Prostate gland (tissue), 2 donors: Measurements from ENCODE around the gene PPP3R1. TPM values are rescaled to one million over a fixed set of nuclear protein-coding genes. Genes with fewer than 3 reads are reported as not detected.

ENCODE experiments used
- DNase-seq: peaks from one replicate; pipeline ENCODE4 v3.0.0-alpha.2; 2019; ENCODE audit warnings: low spot score
- H3K27ac ChIP-seq, 2 donors: fragments of 200-600 bp; sonication (generic); 2 replicates each; pipeline ENCODE4 v1.5.1; 2017 to 2019
- H3K27me3 ChIP-seq: fragments of 200-600 bp; sonication (generic); replicated peaks from 2 replicates; pipeline ENCODE4 v1.5.1; 2019; ENCODE audit not compliant: insufficient read depth
- H3K36me3 ChIP-seq, 2 donors: fragments of 200-600 bp; sonication (generic); 1 replicate in 1 of 2; 2 replicates in 1 of 2; pipeline versions ENCODE4 v1.5.1 to v1.8.1; 2017 to 2019
- H3K4me1 ChIP-seq: fragments of 200-600 bp; sonication (generic); replicated peaks from 2 replicates; pipeline ENCODE4 v1.5.1; 2019
- H3K4me3 ChIP-seq, 2 donors: fragments of 200-600 bp; sonication (generic); 2 replicates each; pipeline ENCODE4 v1.5.1; 2017 to 2019
- H3K9me3 ChIP-seq: fragments of 200-600 bp; sonication (generic); 2 replicates; pipeline ENCODE4 v1.5.1; 2017
- CTCF ChIP-seq, 4 experiments: fragments of 200-600 bp in 2 of 4; fragments of 450-650 bp in 2 of 4; sonication (generic) in 2 of 4; IDR thresholded peaks; 1 replicate in 3 of 4; 2 replicates in 1 of 4; pipeline ENCODE4 v1.5.1; 2016 to 2019; ENCODE audit warnings: antibody characterized with exemption in 4 of 4, mild to moderate bottlenecking in 2 of 4, moderate library complexity in 2 of 4
- POLR2A ChIP-seq: fragments of 450-650 bp; IDR thresholded peaks from one replicate; pipeline ENCODE4 v1.6.1; 2016; ENCODE audit warnings: antibody characterized with exemption, mild to moderate bottlenecking
- POLR2AphosphoS5 ChIP-seq: sonication (generic); formaldehyde crosslinking; IDR thresholded peaks from one replicate; pipeline ENCODE4 v1.6.1; 2017; ENCODE audit warnings: antibody characterized with exemption
- WGBS: methylation state at CpG from one replicate; pipeline ENCODE4 v1.1.5; 2018; 5-methylcytosine and 5-hydroxymethylcytosine counted together
- intact Hi-C: fragments of 100-400 bp; cut with DNase I; formaldehyde crosslinking; loops from one replicate; pipeline ENCODE4 v1.14.2; 2022
- total RNA-seq, 2 donors: library from RNA; depleted of rRNA; stranded (reverse); fragments of >200 nt; gene quantifications; one replicate each; pipeline ENCODE4 v1.1.0, GENCODE V29; 2016

PPP3R1 gene
- total RNA-seq, 2 donors from 2014 or later: 31.3 to 34.9 TPM

DNA sequence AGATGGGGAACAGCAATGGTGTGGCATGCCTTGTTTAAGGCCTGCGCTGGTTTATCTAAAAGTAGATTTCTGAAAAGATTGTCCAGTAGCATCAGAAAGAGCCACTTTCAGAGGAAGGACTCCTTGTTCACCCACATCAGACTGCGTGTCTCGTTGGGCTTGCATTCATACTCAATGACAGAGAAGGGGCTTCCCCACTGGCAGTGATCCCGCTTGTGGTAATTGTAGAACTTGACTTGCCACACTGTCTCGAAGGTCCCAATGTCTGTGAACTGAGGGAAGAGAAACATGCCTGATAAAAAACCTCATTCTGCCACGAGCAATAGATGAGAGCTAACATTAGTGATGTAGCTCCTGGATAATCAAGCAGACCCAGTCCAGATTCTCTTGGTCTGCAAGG lies 41.4 kb upstream of the PPP3R1 start:
- Histone ChIP-seq H3K9me3 (no peaks in the 10 kb centered on the region), H3K36me3 (no peaks in the 10 kb centered on the region), H3K4me1 (no peaks in the 10 kb centered on the region), H3K4me3 (no peak overlapping the region), H3K27ac (no peak overlapping the region), H3K27me3 (no peaks in the 10 kb centered on the region)
- no peak for DNase-seq
- TF ChIP-seq POLR2AphosphoS5: no peak
- no peak for TF ChIP-seq POLR2A
- TF ChIP-seq CTCF (IDR thresholded peaks at IDR 0.05): no peak
- intact Hi-C loops: no loop called here
- WGBS: 65% methylated on average over 6 of the region's 6 CpGs

GRCh38 chr2:68293024-68293423 lies 40.7 kb upstream of the PPP3R1 start:
- Histone ChIP-seq H3K27me3 (no peaks in the 10 kb centered on the region), H3K4me3 (no peak overlapping the region), H3K9me3 (no peaks in the 10 kb centered on the region), H3K36me3 (no peaks in the 10 kb centered on the region), H3K4me1 (no peaks in the 10 kb centered on the region), H3K27ac (no peak overlapping the region)
- TF ChIP-seq CTCF (IDR thresholded peaks at IDR 0.05): no peak
- TF ChIP-seq POLR2AphosphoS5: no peak
- TF ChIP-seq POLR2A: no peak
- 78% methylated on average over 4 of the region's 4 CpGs for WGBS
- no peak for DNase-seq
- intact Hi-C loops: no loop called here

- 24% methylated on average over 3 of the region's 3 CpGs for WGBS
- no peaks in the 10 kb centered on the region for H3K36me3 ChIP-seq
- peaks cover 4% of the 10 kb centered on the region for H3K4me1 ChIP-seq
- no peak for TF ChIP-seq POLR2A
- peak; percentile 51 to 75 (median 70) for TF ChIP-seq CTCF (IDR thresholded peaks at IDR 0.05)
- peak; percentile 56 for TF ChIP-seq POLR2AphosphoS5
- no peaks in the 10 kb centered on the region for H3K27me3 ChIP-seq
- peak; percentile 18 for DNase-seq
- H3K27ac ChIP-seq: no peak overlapping the region
- no peaks in the 10 kb centered on the region for H3K9me3 ChIP-seq
- no peak overlapping the region for H3K4me3 ChIP-seq
- intact Hi-C loops: no loop called here
Observed at GRCh38 chr2:68292108-68292710, 39.9 kb upstream of the PPP3R1 start.

DNA sequence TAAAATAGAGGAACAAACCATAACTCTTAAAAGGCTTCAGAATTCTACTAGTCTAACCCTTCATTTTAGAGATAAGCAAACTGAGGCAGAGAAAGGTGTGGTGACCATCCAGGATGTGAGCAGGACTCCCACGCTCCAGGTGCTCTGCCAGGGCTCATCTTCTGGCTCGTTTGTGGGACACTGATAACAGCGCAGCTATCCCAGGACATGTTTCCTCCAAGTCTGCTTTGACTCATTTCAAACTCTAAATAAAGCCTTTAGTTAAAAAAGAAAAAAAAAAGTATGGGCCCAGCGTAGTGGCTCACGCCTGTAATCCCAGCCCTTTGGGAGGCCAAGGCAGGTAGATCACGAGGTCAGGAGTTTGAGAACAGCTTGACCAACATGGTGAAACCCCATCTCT lies 39.0 kb upstream of the PPP3R1 start:
- H3K27me3 ChIP-seq: no peaks in the 10 kb centered on the region
- H3K4me1 ChIP-seq: peaks cover 4% of the 10 kb centered on the region
- intact Hi-C loops: no loop called here
- H3K27ac ChIP-seq: no peak overlapping the region
- no peaks in the 10 kb centered on the region for H3K9me3 ChIP-seq
- H3K4me3 ChIP-seq: no peak overlapping the region
- 73% methylated on average over 6 of the region's 6 CpGs for WGBS
- DNase-seq: no peak
- no peaks in the 10 kb centered on the region for H3K36me3 ChIP-seq
- TF ChIP-seq CTCF (IDR thresholded peaks at IDR 0.05) (no peak), POLR2A (no peak), POLR2AphosphoS5 (no peak)

DNA sequence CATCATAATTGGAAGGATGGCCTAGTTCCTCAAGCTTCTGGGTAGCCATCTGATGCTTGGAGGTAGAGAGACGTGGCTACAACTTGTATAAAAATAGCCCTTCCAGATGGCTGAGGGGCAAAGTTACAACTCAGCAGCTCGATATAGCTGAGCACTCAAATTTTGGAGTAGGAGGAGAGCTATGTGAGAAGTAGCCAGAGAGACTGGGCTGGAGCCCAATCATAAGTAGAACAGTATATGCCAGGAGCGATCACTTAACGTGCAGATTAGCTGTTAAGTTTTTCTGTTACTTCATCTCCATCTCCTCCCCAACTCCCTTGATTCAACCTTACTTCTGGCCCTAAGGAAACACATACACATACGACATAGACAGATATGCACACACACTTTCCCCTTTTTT lies 38.6 kb upstream of the PPP3R1 start:
- TF ChIP-seq POLR2A (no peak), CTCF (IDR thresholded peaks at IDR 0.05) (no peak), POLR2AphosphoS5 (no peak)
- Histone ChIP-seq H3K36me3 (no peaks in the 10 kb centered on the region), H3K4me3 (no peak overlapping the region), H3K4me1 (peaks cover 4% of the 10 kb centered on the region), H3K27me3 (no peaks in the 10 kb centered on the region), H3K27ac (no peak overlapping the region), H3K9me3 (no peaks in the 10 kb centered on the region)
- DNase-seq: no peak
- whole genome bisulfite sequencing: 48% methylated on average over 5 of the region's 5 CpGs
- intact Hi-C loops: no loop called here
